Measurements from ENCODE around the gene HEG1. TPM values are rescaled to one million over a fixed set of nuclear protein-coding genes. Genes with fewer than 3 reads are reported as not detected.
"Not testable (repeated sequence)": the region's sequence is repeated elsewhere in the genome, so short reads cannot be mapped to it uniquely, and the experiment has no call there.

The HEG1 gene
- total RNA-seq, 1 experiment from 2014 or later: 14.6 TPM

DNA sequence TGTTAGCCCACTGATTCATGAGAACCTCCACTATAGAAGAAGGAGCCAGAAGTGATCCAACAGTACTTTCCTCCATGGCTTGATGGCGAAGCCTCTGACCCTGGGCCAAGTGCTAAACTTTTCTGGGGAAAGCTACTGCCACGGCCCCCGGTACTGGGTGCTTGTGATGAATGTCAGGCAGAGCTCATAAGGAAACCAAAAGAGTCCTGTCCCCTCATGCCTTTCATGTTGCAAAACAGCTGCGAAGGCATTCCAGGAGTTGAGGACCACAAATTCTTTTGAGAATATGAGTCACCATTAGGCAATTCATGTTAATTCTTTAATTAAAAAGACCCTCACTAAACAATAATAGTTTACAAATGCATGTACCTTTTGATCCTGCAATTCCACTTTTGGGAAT lies 26.5 kb upstream of the HEG1 start:
- DNase-seq (ENCODE audit: low spot score); H3K27ac Mint-ChIP-seq; POLR2A ChIA-PET; H3K4me1 Mint-ChIP-seq; H3K27me3 Mint-ChIP-seq (ENCODE audit: low read depth); H3K36me3 Mint-ChIP-seq; CTCF ChIA-PET; ATAC-seq; H3K4me3 Mint-ChIP-seq; H3K9me3 Mint-ChIP-seq: not testable (repeated sequence)

GRCh38 chr3:125080077-125080476 lies 24.3 kb upstream of the HEG1 start:
- Mint-ChIP-seq H3K4me3 (no peak overlapping the region), H3K9me3 (no peaks in the 10 kb centered on the region), H3K27me3 (ENCODE audit: low read depth) (no peaks in the 10 kb centered on the region), H3K27ac (no peak overlapping the region), H3K36me3 (no peaks in the 10 kb centered on the region; the same call in 1 of the 2 replicates), H3K4me1 (peaks cover 12% of the 10 kb centered on the region)
- CTCF ChIA-PET: no interaction called here
- TF ChIP-seq, protein P1, sequence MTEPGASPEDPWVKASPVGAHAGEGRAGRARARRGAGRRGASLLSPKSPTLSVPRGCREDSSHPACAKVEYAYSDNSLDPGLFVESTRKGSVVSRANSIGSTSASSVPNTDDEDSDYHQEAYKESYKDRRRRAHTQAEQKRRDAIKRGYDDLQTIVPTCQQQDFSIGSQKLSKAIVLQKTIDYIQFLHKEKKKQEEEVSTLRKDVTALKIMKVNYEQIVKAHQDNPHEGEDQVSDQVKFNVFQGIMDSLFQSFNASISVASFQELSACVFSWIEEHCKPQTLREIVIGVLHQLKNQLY (CRISPR knock-in tag; IDR thresholded peaks at IDR 0.05): no peak
- TF ChIP-seq FOXP4 (CRISPR knock-in tag; IDR thresholded peaks at IDR 0.05) (no peak), CREM (CRISPR knock-in tag; IDR thresholded peaks at IDR 0.05) (no peak), ESRRA (CRISPR knock-in tag; IDR thresholded peaks at IDR 0.05; ENCODE audit: borderline replicate concordance) (no peak), TCF7 (CRISPR knock-in tag; IDR thresholded peaks at IDR 0.05; ENCODE audit: low read depth) (no peak), CREB1 (CRISPR knock-in tag; IDR thresholded peaks at IDR 0.05) (no peak), GRHL2 (CRISPR knock-in tag; IDR thresholded peaks at IDR 0.05; ENCODE audit: insufficient replicate concordance, severe bottlenecking) (no peak), PRRX2 (CRISPR knock-in tag; IDR thresholded peaks at IDR 0.05) (no peak), NR3C1 (CRISPR knock-in tag; conservative IDR thresholded peaks at IDR 0.05; ENCODE audit: low read depth) (no peak), ZNF423 (CRISPR knock-in tag; IDR thresholded peaks at IDR 0.05) (no peak), JAZF1 (CRISPR knock-in tag; IDR thresholded peaks at IDR 0.05) (no peak), ATF2 (CRISPR knock-in tag; IDR thresholded peaks at IDR 0.05; ENCODE audit: borderline replicate concordance, low read depth) (no peak), MXD4 (CRISPR knock-in tag; IDR thresholded peaks at IDR 0.05; ENCODE audit: borderline replicate concordance) (no peak), MYBL2 (CRISPR knock-in tag; IDR thresholded peaks at IDR 0.05) (no peak), FOXP1 (CRISPR knock-in tag; IDR thresholded peaks at IDR 0.05; ENCODE audit: borderline replicate concordance) (no peak), ZNF317 (CRISPR knock-in tag; IDR thresholded peaks at IDR 0.05; ENCODE audit: borderline replicate concordance, low read depth) (no peak), SMAD4 (CRISPR knock-in tag; IDR thresholded peaks at IDR 0.05) (no peak), ZNF396 (CRISPR knock-in tag; IDR thresholded peaks at IDR 0.05; ENCODE audit: borderline replicate concordance) (no peak)
- TF ChIP-seq, protein P2, sequence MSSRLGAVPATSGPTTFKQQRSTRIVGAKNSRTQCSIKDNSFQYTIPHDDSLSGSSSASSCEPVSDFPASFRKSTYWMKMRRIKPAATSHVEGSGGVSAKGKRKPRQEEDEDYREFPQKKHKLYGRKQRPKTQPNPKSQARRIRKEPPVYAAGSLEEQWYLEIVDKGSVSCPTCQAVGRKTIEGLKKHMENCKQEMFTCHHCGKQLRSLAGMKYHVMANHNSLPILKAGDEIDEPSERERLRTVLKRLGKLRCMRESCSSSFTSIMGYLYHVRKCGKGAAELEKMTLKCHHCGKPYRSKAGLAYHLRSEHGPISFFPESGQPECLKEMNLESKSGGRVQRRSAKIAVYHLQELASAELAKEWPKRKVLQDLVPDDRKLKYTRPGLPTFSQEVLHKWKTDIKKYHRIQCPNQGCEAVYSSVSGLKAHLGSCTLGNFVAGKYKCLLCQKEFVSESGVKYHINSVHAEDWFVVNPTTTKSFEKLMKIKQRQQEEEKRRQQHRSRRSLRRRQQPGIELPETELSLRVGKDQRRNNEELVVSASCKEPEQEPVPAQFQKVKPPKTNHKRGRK (CRISPR knock-in tag; IDR thresholded peaks at IDR 0.05; ENCODE audit: borderline replicate concordance): no peak
- ATAC-seq (no peak), DNase-seq (ENCODE audit: low spot score) (no peak)
- POLR2A ChIA-PET: no interaction called here
